GM12891 (cell line): ENCODE measurements around the gene STK11.

ENCODE experiments used
- PAX5 ChIP-seq: IDR thresholded peaks from 2 replicates; pipeline ENCODE4 v1.6.1; 2011; ENCODE audit warnings: low read length, moderate library complexity, mild to moderate bottlenecking; ENCODE audit not compliant: insufficient read depth, severe bottlenecking
- POLR2A ChIP-seq: IDR thresholded peaks from 2 replicates; pipeline ENCODE4 v1.6.1; 2011; ENCODE audit warnings: low read depth, low read length, control low read depth
- POLR2AphosphoS5 ChIP-seq: IDR thresholded peaks from 2 replicates; pipeline ENCODE4 v1.6.1; 2011; ENCODE audit warnings: low read depth, low read length, control low read depth
- POU2F2 ChIP-seq: IDR thresholded peaks from 2 replicates; pipeline ENCODE4 v1.6.1; 2011; ENCODE audit warnings: low read depth, mild to moderate bottlenecking, control low read depth, low read length, moderate library complexity
- SPI1 ChIP-seq: IDR thresholded peaks from 2 replicates; pipeline ENCODE4 v1.6.1; 2011; ENCODE audit warnings: low read depth, low read length, control low read depth
- TAF1 ChIP-seq: IDR thresholded peaks from 2 replicates; pipeline ENCODE4 v1.6.1; 2011; ENCODE audit warnings: low read depth, low read length, control low read depth

DNA sequence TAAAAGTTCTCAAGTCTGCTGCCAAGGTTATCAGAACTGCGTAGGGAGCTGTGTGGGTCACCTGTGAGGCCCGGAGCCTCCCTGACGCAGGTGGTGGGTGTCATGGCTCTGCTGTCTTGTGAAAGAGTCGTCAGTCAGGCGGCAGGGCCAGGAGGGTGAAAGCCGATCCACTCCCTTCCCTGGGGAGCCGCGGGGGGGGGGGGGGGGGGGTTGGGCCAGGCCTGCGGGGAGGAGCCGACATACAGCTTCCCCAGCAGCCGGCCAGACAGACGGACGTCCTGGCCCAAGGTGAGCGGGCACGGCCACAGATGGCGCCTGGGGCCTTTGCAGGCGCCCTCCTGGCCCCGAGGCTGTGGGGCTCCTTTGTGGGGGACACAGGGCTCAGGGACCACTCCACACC lies 43.9 kb upstream of the STK11 start:
- TF ChIP-seq POLR2AphosphoS5 (no peak), POLR2A (no peak), SPI1 (no peak), TAF1 (no peak), PAX5 (no peak), POU2F2 (no peak)
